ENCODE measurements around the gene ESRRA.
"Not testable (repeated sequence)": the region's sequence is repeated elsewhere in the genome, so short reads cannot be mapped to it uniquely, and the experiment has no call there.

ESRRA gene

DNA sequence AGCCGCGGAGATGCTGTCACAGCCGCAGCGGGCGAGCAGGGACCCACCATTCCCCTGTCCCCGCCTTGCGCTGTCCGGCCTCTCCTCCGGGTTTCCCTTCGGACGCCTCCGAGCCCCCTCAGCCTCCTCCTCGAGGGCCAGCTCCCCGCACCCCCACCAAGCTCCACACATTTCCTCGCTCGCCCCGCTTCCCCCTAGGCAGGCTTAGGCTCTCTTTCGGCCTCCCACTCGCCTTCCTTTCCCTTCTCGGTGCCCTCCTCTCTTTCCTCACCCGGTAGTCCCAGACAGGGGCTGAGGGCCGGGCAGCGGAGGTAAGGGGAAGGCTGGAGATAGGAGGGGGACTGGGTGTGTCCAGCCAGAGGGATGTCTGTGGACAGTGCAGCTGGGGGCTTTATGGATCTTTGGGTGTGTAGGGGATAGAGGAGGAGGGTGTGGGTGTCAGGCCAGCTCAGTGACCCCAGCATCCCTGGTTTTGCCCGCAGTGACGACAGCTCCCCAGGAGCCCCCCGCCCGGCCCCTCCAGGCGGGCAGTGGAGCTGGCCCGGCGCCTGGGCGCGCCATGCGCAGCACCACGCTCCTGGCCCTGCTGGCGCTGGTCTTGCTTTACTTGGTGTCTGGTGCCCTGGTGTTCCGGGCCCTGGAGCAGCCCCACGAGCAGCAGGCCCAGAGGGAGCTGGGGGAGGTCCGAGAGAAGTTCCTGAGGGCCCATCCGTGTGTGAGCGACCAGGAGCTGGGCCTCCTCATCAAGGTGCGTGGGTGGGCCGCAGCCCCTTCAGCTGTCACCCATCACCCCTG, 12.7 kb upstream of the ESRRA start:
- DNase-seq = peak; percentile 26

DNA sequence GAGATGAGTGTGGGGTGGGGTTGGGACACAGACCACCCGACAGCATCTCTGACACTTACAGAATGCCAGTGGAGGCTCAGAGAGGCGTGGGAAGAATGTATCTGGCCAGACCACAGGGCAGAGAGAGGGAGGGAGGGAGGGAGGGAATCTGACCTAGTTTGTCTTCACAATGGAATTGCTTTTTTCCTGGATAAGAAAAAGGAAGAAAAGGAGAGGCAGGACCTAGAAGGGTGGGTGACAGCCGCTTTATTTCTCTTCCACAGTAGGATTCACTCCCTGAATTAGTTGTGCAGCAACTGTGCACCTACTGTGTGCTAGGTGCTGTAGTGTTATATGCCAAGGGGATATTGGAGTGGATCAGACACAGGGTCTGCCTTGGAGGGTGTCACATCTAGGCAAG, 10.6 kb upstream of the ESRRA start:
- DNase-seq = no peak

- no peak for DNase-seq
Observed at GRCh38 chr11:64295760-64296159, 9.6 kb upstream of the ESRRA start.

GRCh38 chr11:64296236-64296635, 9.1 kb upstream of the ESRRA start:
- no peak for DNase-seq

- DNase-seq = peak; percentile 18
Observed at GRCh38 chr11:64296830-64297698, 8.3 kb upstream of the ESRRA start.

- peak; percentile 18 for DNase-seq
Observed at GRCh38 chr11:64297699-64298358, 7.5 kb upstream of the ESRRA start.

- peak; percentile 78 for DNase-seq
Observed at GRCh38 chr11:64298966-64299846, 6.1 kb upstream of the ESRRA start.

DNA sequence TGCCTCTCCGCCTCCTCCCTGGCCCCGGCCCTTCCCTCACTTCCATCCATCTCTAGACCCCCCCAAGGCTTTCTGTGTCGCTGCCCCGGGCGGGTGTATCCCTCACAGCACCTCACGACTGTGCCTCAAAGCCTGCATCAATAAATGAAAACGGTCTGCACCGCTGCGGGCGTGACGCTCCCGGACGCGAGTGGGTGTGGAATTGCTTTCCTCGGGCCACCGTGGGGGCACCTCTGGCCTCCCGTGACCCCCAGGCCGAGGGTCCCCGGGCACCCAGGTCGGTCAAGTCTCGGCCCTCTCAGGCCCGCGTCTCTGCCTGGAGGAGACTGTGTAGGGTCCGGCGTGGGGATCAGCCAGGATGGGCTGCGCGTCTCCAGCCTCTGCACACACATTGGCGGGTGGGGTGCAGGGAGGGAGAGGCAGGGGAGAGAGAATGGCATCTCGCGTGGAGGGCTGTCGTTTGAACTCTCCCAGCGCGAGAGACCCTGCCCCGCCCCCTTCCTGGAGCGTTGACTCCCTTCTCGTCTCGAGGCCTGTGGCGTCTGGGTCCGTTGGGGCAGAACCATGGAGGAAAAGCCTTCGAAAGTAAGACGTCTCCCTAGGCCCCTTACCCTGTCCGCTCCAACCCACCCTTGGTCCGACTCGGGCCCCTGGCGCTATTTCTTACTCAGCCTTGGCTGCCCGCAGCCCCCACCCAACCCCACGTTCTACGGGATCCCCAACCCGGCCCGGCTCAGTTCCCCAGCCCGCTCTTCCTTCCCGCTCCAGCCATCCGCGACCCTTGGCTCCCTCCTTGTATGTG, 5.3 kb upstream of the ESRRA start, which contains the start of gene CATSPERZ:
Gene CATSPERZ (plus strand): TSS at position 512 of the 802 bp plus-strand sequence. CDS start 53 bp downstream, at position 565.
- peak; percentile 28 for DNase-seq

- no peak for DNase-seq
Observed at GRCh38 chr11:64303109-64304031, 2.0 kb upstream of the ESRRA start.

DNA sequence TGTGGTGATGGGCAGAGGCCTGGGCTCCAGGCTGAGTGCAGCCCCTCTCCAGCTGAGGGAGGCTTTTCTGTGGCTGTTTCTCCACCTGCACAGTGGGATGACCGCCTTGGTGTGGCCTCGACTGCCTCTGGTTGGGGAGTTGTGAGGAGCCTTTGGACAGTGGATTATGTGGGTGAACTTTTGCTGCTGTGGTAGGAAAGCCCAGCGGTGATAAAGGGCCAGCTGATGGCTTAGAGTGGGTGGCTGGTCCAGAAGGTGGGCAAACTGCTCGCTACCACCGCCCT, 1.4 kb upstream of the ESRRA start:
- no peak for DNase-seq

GRCh38 chr11:64304316-64305072, 830 bp upstream of the ESRRA start:
- peak; percentile 92 for DNase-seq

GRCh38 chr11:64305691-64306562, 603 bp downstream of the ESRRA start:
- peak; percentile 80 for DNase-seq

GRCh38 chr11:64306563-64306875, 1.2 kb downstream of the ESRRA start:
- no peak for DNase-seq

DNA sequence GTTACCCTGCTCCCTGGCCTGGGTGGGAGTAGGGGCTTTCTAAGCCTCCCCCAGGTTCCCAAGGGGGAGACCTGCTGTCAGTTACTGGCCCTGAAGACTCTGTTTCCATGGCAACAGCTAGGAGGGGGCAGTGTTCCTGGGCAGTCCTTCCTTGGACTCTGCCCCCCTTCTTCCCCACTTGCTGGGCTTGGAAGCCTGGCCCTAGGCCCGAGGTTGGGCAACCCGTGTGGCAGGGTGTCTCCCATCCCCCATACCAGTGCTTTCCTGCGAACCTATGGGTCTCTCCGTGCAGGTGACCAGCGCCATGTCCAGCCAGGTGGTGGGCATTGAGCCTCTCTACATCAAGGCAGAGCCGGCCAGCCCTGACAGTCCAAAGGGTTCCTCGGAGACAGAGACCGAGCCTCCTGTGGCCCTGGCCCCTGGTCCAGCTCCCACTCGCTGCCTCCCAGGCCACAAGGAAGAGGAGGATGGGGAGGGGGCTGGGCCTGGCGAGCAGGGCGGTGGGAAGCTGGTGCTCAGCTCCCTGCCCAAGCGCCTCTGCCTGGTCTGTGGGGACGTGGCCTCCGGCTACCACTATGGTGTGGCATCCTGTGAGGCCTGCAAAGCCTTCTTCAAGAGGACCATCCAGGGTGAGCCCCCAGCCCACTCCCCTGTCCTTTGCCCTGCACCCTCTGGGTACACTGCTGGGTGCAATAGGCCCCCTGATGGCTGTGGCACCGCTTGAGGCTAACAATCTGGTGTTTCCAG, 1.7 kb downstream of the ESRRA start:
- DNase-seq = no peak

- not testable (repeated sequence) for DNase-seq
Observed at GRCh38 chr11:64307795-64308194, 2.5 kb downstream of the ESRRA start.

DNA sequence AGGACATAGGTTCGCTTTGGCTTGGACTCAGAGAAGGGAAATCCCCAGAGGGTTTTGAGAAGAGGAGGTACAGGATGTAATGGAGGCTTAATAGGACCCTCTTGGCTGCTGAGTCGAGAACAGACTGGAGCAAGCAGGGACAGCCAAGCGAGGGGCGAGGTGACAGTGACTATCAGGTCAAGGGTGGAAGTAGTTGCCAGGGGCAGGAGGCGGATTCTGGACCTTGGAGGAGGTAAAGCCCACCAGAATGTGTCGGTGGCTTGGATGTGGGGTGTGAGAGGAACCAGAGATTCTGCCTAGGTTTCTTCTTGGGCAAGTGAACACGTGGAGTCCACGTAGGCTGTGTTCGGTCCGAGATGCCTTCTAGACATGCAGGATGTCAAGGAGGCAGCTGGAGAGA, 7.6 kb downstream of the ESRRA start:
- DNase-seq = no peak

- DNase-seq = no peak
Observed at GRCh38 chr11:64313491-64314145, 8.3 kb downstream of the ESRRA start.
